HG03196 (cell line): ENCODE measurements around the gene WFDC10B.
"Not testable (repeated sequence)": the region's sequence is repeated elsewhere in the genome, so short reads cannot be mapped to it uniquely, and the experiment has no call there.

Source experiments
- ATAC-seq: cut with Tn5 transposase; IDR thresholded peaks from one replicate; pipeline ENCODE4 v1.9.1; 2021; ENCODE audit not compliant: unreplicated experiment

WFDC10B gene

GRCh38 chr20:45704969-45705637 is at the start of gene WFDC10B:
TSS of gene WFDC10B (minus strand) at chr20:45705019. CDS start at chr20:45685992, 19,027 bp downstream.
- no peak for ATAC-seq

- ATAC-seq, result no peak
Observed at GRCh38 chr20:45752746-45753145, 47.9 kb upstream of the WFDC10B start.

DNA sequence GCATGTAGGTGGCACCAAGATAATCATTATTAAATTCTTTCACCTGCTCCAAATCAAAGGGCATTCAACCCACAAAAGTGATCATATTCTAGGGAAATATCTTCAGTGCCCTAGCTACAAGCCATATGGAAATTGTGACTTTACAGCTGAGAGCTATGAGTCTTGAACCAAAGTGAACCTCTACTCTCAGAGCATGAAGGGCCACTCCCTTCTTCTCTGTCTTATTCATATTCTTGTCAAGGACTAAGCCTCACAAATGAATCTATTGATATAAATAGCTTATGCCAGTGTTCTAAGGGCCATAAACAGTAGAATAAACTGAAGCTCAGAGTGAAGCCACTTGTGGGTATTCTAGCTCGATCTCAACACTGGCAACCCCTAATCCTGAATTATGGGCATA is 46.9 kb upstream of the WFDC10B start:
- no peak for ATAC-seq

GRCh38 chr20:45745015-45745414 is 40.2 kb upstream of the WFDC10B start:
- no peak for ATAC-seq

DNA sequence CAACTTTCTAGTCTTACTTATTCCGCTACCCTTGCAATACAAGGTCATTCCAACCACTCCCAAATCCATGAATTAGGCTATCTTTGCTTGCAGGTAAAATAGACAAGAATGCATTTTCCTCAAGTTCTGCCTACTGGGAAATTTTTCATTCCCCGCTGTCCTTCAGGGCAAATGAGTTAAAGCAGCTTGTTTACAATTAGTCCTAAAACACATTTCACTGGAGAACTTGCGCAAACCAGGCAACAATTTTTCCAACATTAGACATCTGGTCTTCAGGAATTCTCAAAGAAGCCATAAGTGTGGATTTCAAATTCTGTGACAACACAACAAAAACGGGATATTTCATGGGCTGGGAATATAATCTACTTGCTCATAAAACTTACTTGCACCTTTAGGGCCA is 37.8 kb upstream of the WFDC10B start:
- ATAC-seq, result no peak

GRCh38 chr20:45735988-45736387 is 31.2 kb upstream of the WFDC10B start:
- no peak for ATAC-seq

DNA sequence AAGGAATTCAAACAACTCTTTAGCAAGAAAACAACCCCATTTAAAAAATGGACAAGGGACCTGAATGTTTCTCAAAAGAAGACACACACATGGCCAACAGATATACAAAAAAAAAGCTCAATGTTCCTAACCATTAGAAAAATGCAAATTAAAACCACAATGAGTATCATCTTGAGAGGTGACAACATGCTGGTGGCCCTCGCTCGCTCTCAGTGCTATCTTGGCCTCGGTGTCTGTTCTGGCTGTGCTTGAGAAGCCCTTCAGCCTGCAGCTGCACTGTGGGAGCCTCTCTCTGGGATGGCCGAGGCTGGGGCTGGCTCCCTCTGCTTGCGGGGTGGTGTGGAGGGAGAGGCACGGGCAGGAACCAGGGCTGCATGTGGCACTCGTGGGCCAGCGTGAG is 30.7 kb upstream of the WFDC10B start:
- ATAC-seq, result no peak

DNA sequence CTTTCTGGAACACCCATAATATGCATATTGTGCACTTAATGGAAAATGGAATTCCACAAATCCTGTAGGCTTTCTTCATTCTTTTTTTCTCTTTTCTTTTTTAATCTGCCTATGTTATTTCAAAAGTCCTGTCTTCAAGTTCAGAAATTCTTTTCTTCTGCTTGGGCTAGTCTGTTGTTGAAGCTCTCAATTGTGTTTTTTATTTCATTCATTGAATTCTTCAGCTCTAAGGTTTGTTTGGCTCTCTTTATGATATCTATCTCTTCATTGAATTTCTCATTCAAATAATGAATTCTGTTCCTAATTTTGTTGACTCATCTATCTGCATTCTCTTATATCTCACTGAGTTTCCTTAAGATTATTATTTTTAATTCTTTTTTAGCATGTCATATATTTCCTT is 27.4 kb upstream of the WFDC10B start:
- ATAC-seq, result no peak

DNA sequence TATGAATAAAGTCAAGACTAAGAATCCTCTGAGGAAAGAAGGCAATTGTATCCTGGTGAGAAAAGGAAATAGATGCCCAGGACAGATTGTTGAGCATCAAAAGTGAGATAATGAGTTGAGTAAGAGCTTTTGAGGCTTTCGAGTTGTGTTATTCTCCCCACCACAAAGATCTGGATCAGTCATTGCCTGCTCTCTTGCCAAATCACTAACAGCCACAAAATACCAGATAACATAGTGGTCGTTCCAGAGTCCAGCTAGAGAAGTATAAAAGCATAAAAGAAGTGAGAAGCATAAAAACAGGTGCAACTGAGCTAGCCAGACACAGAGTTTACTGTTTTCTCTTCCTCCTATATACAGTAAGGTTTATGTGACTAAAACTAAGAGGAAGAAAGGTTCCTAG is 22.2 kb upstream of the WFDC10B start:
- no peak for ATAC-seq

GRCh38 chr20:45725134-45725533 is 20.3 kb upstream of the WFDC10B start:
- no peak for ATAC-seq

- no peak for ATAC-seq
Observed at GRCh38 chr20:45722047-45722446, 17.2 kb upstream of the WFDC10B start, which contains the start of gene SPINT4. TSS of gene SPINT4 (plus strand) at chr20:45722347. CDS start at chr20:45722368, 21 bp downstream.

- not testable (repeated sequence) for ATAC-seq
Observed at GRCh38 chr20:45716141-45716688, 11.4 kb upstream of the WFDC10B start.

- ATAC-seq, result no peak
Observed at GRCh38 chr20:45701873-45702272, 2.9 kb downstream of the WFDC10B start, which contains the start of gene WFDC13. TSS of gene WFDC13 (plus strand) at chr20:45702038. CDS start at chr20:45702124, 86 bp downstream.

DNA sequence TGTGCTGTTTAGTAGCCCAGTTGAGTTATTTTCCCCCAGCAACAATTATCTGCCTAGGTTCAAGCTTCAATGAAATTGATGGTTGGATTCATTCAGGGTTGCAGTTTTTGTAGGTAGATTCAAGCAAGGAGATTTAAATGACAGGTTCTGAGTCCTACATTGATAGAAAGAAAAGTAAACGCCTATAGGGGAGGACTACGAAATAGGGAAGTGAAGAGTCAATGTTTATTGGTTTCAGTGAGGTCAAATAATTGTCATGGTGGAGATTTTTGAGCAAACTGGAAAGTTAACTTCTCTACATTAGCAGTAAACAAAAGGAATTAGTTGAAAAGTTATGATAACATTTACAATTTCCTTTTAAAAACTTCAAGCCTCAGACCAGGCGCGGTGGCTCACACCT is 3.7 kb downstream of the WFDC10B start:
- ATAC-seq, result no peak

- no peak for ATAC-seq
Observed at GRCh38 chr20:45695496-45695895, 9.3 kb downstream of the WFDC10B start.

DNA sequence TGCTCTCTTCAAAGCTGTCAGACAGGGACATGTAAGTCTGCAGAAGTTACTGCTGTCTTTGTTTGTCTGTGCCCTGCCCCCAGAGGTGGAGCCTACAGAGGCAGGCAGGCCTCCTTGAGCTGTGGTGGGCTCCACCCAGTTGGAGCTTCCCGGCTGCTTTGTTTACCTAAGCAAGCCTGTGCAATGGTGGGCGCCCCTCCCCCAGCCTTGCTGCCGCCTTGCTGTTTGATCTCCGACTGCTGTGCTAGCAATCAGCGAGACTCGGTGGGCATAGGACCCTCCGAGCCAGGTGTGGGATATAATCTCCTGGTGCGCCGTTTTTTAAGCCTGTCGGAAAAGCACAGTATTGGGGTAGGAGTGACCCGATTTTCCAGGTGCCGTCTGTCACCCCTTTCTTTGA is 11.5 kb downstream of the WFDC10B start:
- ATAC-seq, result not testable (repeated sequence)

DNA sequence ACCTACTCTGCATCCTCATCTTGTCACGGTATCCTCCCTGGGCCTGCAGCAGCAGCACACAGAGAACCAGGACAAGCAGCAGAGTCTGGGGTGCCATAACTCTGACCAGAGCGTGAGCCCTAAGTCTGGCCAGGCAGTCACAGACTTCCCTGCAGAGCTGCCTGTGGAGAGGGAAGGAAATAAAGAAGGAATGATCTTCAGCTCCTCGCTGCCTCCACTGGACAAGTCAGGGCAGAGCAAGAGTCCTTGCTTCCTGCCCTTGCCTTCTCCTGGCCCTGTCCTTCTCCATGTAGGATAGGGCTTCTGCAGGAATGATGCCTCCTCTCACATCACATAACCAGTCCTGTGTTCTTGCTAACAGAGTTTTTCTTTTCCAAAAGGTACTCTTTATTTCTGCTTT is 18.9 kb downstream of the WFDC10B start:
- no peak for ATAC-seq

GRCh38 chr20:45679650-45680049 is 25.2 kb downstream of the WFDC10B start:
- ATAC-seq, result no peak

- ATAC-seq, result no peak
Observed at GRCh38 chr20:45672765-45673164, 32.1 kb downstream of the WFDC10B start.

GRCh38 chr20:45670139-45670538 is 34.7 kb downstream of the WFDC10B start, which contains the start of gene WFDC11:
TSS of gene WFDC11 (minus strand) at chr20:45670239. CDS start at chr20:45650600, 19,639 bp downstream.
- no peak for ATAC-seq

GRCh38 chr20:45657038-45657437 is 47.8 kb downstream of the WFDC10B start:
- ATAC-seq, result not testable (repeated sequence)

- not testable (repeated sequence) for ATAC-seq
Observed at GRCh38 chr20:45651726-45652125, 53.1 kb downstream of the WFDC10B start.
